A673 (cell line): ENCODE measurements around the gene ENO4. TPM values are rescaled to one million over a fixed set of nuclear protein-coding genes. Genes with fewer than 3 reads are reported as not detected.

Experiments used
- BruUV-seq: library from RNA; stranded (reverse); fragments of 400-500 nt; replicated peaks from 2 replicates; lab custom pipeline; 2021; lab: Mats Ljungman, UMichigan
- CTCF ChIA-PET: fragments of 300-600 bp; sonication (Branson Sonifier 250); formaldehyde crosslinking; loops from one replicate; lab custom pipeline; 2022; ENCODE audit warnings: antibody characterized with exemption; lab: Charles Lee
- POLR2A ChIA-PET: fragments of 300-600 bp; sonication (Branson Sonifier 250); formaldehyde crosslinking; loops from one replicate; lab custom pipeline; 2022; ENCODE audit warnings: antibody characterized with exemption; ENCODE audit not compliant: low non-redundant PET; lab: Charles Lee
- DNase-seq: peaks from one replicate; pipeline ENCODE4 v3.0.0-alpha.2; 2015; ENCODE audit warnings: low spot score
- H3K27ac ChIP-seq: fragments of 200-600 bp; sonication (generic); 2 replicates; pipeline ENCODE4 v1.5.1; 2016; ENCODE audit warnings: mixed run types, low read depth, mild to moderate bottlenecking, mixed read lengths, antibody characterized with exemption, low read length; ENCODE audit not compliant: poor library complexity, severe bottlenecking
- H3K27me3 ChIP-seq: fragments of 200-600 bp; sonication (generic); replicated peaks from 2 replicates; pipeline ENCODE4 v1.6.1; 2017; ENCODE audit warnings: mixed run types, low read depth, mild to moderate bottlenecking, mixed read lengths, antibody characterized with exemption, low read length; ENCODE audit not compliant: insufficient read depth, poor library complexity
- H3K36me3 ChIP-seq: fragments of 200-600 bp; sonication (generic); 2 replicates; pipeline ENCODE4 v1.6.1; 2016; ENCODE audit warnings: mixed run types, mild to moderate bottlenecking, mixed read lengths, antibody characterized with exemption, low read length; ENCODE audit not compliant: insufficient read depth, poor library complexity, severe bottlenecking
- H3K4me1 ChIP-seq: fragments of 200-600 bp; sonication (generic); 2 replicates; pipeline ENCODE4 v1.6.1; 2017; ENCODE audit warnings: mixed run types, mild to moderate bottlenecking, mixed read lengths, antibody characterized with exemption, low read length; ENCODE audit not compliant: insufficient read depth, poor library complexity, severe bottlenecking
- H3K4me3 ChIP-seq: fragments of 200-600 bp; sonication (generic); 2 replicates; pipeline ENCODE4 v1.5.1; 2016; ENCODE audit warnings: low read depth, mixed run types, mild to moderate bottlenecking, mixed read lengths, low read length; ENCODE audit not compliant: poor library complexity, severe bottlenecking
- H3K9me3 ChIP-seq: fragments of 200-600 bp; sonication (generic); 2 replicates; pipeline ENCODE4 v1.6.1; 2016; ENCODE audit warnings: mixed run types, low read depth, mild to moderate bottlenecking, mixed read lengths, antibody characterized with exemption, low read length; ENCODE audit not compliant: poor library complexity, severe bottlenecking
- EZH2 ChIP-seq: fragments of 200-600 bp; sonication (generic); IDR thresholded peaks from 2 replicates; pipeline ENCODE4 v1.6.1; 2017; ENCODE audit warnings: borderline replicate concordance, low read depth, mild to moderate bottlenecking, mixed read lengths, antibody characterized with exemption, low read length; ENCODE audit not compliant: poor library complexity, severe bottlenecking
- intact Hi-C: fragments of 100-400 bp; cut with micrococcal nuclease; formaldehyde crosslinking; loops from one replicate; pipeline ENCODE4 v1.10.0; 2022; ENCODE audit not compliant: unreplicated experiment
- total RNA-seq: library from RNA; stranded (reverse); gene quantifications from 2 replicates; pipeline ENCODE4 v1.2.3, GENCODE V29; 2021
- TF ChIP-seq, protein P1 (sequence below): fragments of 300-800, 200-600 bp; sonication (generic); conservative IDR thresholded peaks from 2 replicates; pipeline ENCODE4 v1.5.1; 2017; ENCODE audit warnings: low read depth, mild to moderate bottlenecking, antibody characterized with exemption, low read length, moderate library complexity, mixed read lengths

The ENO4 gene
- total RNA-seq, 1 experiment from 2014 or later: 0.28 TPM

DNA sequence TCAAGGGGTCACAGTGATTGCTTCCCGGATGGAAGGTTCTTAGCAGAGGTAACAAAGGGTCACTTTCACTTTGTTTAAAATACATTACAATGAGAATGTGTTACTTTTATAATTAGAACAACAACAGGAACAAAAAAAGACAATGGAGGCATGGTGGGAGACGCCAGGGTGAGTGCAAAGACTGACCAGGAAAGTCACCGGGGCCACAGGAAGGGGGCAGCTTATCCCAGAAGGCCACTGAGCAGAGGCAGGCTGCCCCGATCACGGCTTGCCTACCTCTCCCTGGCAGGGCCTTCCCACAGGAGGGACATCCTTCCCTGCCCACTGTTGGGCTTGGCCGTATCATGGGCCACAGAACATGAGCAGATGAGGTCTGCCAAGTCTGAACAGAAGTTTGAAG, 46.8 kb upstream of the ENO4 start:
- CTCF ChIA-PET: no interaction called here
- no peak overlapping the region for H3K4me3 ChIP-seq

GRCh38 chr10:116802876-116803275, 46.4 kb upstream of the ENO4 start:
- Histone ChIP-seq H3K27me3 (no peaks in the 10 kb centered on the region), H3K4me3 (no peak overlapping the region), H3K4me1 (peaks cover 12% of the 10 kb centered on the region), H3K36me3 (no peaks in the 10 kb centered on the region), H3K9me3 (no peaks in the 10 kb centered on the region), H3K27ac (no peak overlapping the region)
- BruUV-seq: no TSS peak
- TF ChIP-seq, protein P1, sequence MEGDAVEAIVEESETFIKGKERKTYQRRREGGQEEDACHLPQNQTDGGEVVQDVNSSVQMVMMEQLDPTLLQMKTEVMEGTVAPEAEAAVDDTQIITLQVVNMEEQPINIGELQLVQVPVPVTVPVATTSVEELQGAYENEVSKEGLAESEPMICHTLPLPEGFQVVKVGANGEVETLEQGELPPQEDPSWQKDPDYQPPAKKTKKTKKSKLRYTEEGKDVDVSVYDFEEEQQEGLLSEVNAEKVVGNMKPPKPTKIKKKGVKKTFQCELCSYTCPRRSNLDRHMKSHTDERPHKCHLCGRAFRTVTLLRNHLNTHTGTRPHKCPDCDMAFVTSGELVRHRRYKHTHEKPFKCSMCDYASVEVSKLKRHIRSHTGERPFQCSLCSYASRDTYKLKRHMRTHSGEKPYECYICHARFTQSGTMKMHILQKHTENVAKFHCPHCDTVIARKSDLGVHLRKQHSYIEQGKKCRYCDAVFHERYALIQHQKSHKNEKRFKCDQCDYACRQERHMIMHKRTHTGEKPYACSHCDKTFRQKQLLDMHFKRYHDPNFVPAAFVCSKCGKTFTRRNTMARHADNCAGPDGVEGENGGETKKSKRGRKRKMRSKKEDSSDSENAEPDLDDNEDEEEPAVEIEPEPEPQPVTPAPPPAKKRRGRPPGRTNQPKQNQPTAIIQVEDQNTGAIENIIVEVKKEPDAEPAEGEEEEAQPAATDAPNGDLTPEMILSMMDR: no peak
- no peak for TF ChIP-seq EZH2
- ChIA-PET POLR2A (no interaction called here), CTCF (interaction anchor here (0.6 kb wide), 1 partner anchor 186 kb away, joined by 3 read pairs; no protein-coding TSS in a partner anchor)
- intact Hi-C loops: no loop called here
- no peak for DNase-seq

More for the DNA sequence above, 46.8 kb upstream of the ENO4 start:
- POLR2A ChIA-PET: no interaction called here
- Histone ChIP-seq H3K27ac (no peak overlapping the region), H3K9me3 (no peaks in the 10 kb centered on the region), H3K4me1 (peaks cover 15% of the 10 kb centered on the region), H3K27me3 (no peaks in the 10 kb centered on the region), H3K36me3 (no peaks in the 10 kb centered on the region)
- DNase-seq: no peak
- TF ChIP-seq EZH2: no peak
- TF ChIP-seq, protein P1: no peak
- BruUV-seq: no TSS peak
- intact Hi-C loops: no loop called here

DNA sequence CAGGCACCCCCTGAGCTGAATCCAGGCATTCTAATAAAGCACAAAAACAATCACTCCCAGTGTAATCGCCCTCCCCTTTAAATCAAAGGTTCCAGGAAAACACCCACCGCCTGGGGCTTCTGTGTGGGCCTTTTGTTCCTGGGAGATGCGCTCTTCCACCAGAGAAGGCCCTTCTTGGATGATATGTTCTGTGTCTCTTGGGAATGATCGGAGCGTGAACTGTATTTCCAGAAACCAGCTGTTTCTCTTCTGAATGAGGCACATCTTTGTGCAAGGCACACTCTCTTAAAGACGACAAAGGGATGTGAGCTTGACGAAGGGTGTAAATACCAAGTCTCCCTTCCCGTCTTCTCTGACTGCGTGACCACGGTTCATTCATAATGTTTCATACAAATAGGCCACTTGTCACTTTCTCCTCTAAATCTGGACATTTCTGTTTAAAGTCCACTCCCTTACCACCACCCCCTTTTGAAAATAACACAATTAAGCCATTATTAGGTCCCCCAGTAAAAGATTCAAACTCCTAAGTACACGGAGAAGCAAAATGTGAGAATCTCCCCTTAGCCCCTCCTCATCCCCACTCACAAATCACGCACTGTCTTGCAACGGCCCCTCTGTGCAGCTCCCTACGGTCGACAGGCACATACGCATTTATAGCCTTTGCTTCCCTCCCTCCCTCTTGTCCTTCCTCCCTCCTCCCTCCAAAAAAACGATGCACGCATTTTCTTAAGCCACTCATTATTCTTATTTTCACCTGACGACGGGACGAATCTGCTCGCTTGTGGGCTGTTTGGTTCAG, 45.6 kb upstream of the ENO4 start:
- Histone ChIP-seq H3K4me3 (no peak overlapping the region), H3K27me3 (no peaks in the 10 kb centered on the region), H3K9me3 (no peaks in the 10 kb centered on the region), H3K36me3 (no peaks in the 10 kb centered on the region), H3K27ac (no peak overlapping the region), H3K4me1 (peaks cover 12% of the 10 kb centered on the region)
- ChIA-PET CTCF (interaction anchor here (0.6 kb wide), 1 partner anchor 187 kb away, joined by 3 read pairs; no protein-coding TSS in a partner anchor), POLR2A (no interaction called here)
- DNase-seq: no peak
- no peak for TF ChIP-seq EZH2
- TF ChIP-seq, protein P1: no peak
- intact Hi-C loops: no loop called here
- no TSS peak for BruUV-seq
